M059J (cell line): Measurements from ENCODE around the gene SLX4IP. TPM values are rescaled to one million over a fixed set of nuclear protein-coding genes. Genes with fewer than 3 reads are reported as not detected.

Experiments
- DNase-seq: peaks from one replicate; pipeline ENCODE4 v3.0.0-alpha.2; 2012; ENCODE audit warnings: low read depth
- total RNA-seq: library from RNA; depleted of rRNA; stranded (reverse); fragments of >200 nt; shearing (Covaris generic); gene quantifications from 2 replicates; pipeline ENCODE4 v1.2.3, GENCODE V29; 2014; rRNA removed

SLX4IP gene
- total RNA-seq, 1 experiment from 2014 or later: 10.3 TPM

- DNase-seq: no peak
Measured at GRCh38 chr20:10676518-10676917, 241.4 kb downstream of the SLX4IP start.

Other genes starting within 250 kb of the SLX4IP start
- 11.9 and 15.0 TPM in 2 replicates for gene SNAP25, start 216.5 kb upstream of the SLX4IP start, total RNA-seq
- 16.6 and 21.0 TPM in 2 replicates for gene MKKS, start 1.1 kb upstream of the SLX4IP start, total RNA-seq
- gene JAG1, start 238.7 kb downstream of the SLX4IP start, total RNA-seq: 10.9 and 14.8 TPM in 2 replicates